Measurements from ENCODE around the gene HIKESHI. TPM values are rescaled to one million over a fixed set of nuclear protein-coding genes. Genes with fewer than 3 reads are reported as not detected.

The HIKESHI gene
- total RNA-seq, result 56.5 TPM

GRCh38 chr11:86302092-86302793, at the start of gene HIKESHI:
TSS of gene HIKESHI (plus strand) at chr11:86302240. CDS start at chr11:86302449, 209 bp downstream.

GRCh38 chr11:86374586-86374985, 72.5 kb downstream of the HIKESHI start, which contains the start of gene CCDC81:
TSS of gene CCDC81 (plus strand) at chr11:86374887. CDS start at chr11:86375164, 277 bp downstream.

Small RNA genes lying within 50 kb of the gene (small RNA-seq; reads per million reads assigned to genes)
- not detected for gene RN7SL225P

Other genes starting within 250 kb of the HIKESHI start
- 675 TPM for gene PICALM, start 233.2 kb upstream of the HIKESHI start, total RNA-seq
- gene EED, start 57.5 kb upstream of the HIKESHI start, total RNA-seq, result 27.2 TPM
- gene CCDC81, start 72.6 kb downstream of the HIKESHI start, total RNA-seq, result 6.7 TPM